SK-N-DZ (cell line): ENCODE results near the gene ACTN1.
A peak's percentile ranks its signal among the peaks of the same experiment; 100 is the strongest.

Source experiments
- DNase-seq: peaks from one replicate; pipeline ENCODE4 v3.0.0-alpha.2; 2015; ENCODE audit warnings: low spot score

The ACTN1 gene

GRCh38 chr14:68951800-68952530 is 27.1 kb downstream of the ACTN1 start:
- DNase-seq, result no peak

DNA sequence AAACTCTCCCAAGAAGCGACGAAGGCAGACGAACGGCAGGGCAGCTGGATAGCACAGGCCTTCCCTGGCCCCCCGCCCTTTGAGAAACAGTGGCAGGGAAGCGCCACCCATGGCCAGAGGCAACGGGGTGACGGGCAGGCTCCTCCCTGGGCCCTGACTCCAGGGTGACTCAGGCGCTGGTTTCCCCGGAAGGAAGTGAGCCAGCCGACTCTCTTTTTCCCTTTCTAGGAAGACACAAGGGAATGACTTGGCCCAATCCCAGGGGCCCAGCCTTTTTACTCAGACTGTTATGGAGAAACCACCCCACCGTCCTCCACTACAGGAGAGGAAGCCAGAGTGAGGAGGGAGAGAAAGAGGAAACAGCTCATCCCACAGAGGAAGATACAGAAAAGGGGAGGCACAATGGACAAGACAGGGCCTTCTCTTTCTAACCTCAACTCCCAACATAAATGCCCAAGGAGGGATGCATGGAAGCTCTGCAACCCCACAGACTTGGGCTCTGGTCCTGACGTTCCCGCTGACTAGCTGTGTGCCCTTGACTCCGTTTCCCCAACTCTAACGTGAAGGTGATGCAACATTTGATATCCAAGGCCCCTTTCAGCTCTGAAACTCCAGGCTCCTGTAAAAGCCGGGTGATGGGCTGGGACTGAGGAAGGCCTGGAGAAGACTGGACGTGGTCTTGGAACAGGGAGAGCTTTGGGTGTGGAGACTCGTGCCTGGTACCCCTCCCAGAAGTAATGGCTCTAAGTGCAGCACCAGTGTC is 27.9 kb downstream of the ACTN1 start:
- no peak for DNase-seq

DNA sequence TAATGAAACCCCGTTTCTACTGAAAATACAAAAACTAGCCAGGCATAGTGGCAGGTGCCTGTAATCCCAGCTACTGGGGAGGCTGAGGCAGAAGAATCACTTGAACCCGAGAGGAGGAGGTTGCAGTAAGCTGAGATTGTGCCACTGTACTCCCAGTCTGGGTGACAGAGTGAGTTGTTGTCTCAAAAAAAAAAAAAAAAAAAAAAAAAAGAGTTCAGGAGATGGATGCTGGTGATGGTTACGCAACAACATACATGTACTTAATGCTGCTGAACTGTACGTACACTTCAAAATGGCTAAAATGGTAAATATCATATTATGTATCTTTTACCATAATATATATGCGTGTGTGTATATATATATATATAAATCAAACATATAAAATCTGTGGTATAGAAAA is 29.0 kb downstream of the ACTN1 start:
- no peak for DNase-seq

GRCh38 chr14:68949601-68949965 is 29.5 kb downstream of the ACTN1 start:
- DNase-seq, result no peak

DNA sequence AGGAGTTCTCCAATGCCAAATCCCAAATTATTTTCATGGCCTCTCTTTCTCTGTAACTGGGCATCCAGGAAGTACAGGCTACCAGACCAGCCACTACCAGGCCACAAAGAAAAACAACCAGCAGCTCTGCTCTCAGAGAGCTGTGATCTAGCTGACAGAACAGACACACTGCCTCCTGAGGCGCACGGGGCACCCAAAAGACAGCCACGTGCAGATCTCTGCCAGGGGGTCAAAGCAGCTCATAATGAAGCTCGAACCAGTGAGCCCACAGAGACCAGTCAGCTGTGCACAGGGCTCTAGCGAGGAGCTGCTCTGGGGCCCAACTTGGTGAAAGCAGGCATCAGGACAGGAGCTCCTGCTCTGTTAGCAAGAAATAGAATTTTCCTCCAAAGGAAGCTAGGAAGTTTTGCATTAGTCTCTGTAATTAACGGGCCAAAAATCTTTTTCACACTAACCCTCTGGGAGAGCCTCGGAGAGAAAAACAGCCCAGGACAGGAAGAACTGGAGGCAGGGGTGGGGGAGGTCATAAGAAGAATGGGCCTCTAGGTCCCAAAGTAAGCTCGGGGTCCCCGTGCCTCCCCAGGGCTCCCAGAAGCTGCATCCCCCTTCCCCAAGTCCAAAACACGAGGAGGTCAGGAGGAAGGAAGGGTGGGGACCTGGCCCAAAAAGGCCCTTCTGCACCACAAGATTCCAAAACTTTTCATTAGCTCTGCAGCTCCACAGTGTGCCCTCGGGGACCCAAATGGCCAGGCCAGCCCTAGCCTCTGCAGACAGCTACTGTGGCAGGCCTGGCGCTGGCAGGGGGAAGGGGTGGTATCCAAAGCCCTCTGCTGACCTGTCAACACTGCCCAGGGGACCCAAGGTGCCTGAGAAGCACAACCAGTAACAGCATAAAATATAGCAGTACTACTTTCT is 30.2 kb downstream of the ACTN1 start:
- DNase-seq, result no peak

GRCh38 chr14:68947802-68948201 is 31.3 kb downstream of the ACTN1 start:
- peak; percentile 84 for DNase-seq

GRCh38 chr14:68946489-68946822 is 32.6 kb downstream of the ACTN1 start:
- DNase-seq, result no peak

DNA sequence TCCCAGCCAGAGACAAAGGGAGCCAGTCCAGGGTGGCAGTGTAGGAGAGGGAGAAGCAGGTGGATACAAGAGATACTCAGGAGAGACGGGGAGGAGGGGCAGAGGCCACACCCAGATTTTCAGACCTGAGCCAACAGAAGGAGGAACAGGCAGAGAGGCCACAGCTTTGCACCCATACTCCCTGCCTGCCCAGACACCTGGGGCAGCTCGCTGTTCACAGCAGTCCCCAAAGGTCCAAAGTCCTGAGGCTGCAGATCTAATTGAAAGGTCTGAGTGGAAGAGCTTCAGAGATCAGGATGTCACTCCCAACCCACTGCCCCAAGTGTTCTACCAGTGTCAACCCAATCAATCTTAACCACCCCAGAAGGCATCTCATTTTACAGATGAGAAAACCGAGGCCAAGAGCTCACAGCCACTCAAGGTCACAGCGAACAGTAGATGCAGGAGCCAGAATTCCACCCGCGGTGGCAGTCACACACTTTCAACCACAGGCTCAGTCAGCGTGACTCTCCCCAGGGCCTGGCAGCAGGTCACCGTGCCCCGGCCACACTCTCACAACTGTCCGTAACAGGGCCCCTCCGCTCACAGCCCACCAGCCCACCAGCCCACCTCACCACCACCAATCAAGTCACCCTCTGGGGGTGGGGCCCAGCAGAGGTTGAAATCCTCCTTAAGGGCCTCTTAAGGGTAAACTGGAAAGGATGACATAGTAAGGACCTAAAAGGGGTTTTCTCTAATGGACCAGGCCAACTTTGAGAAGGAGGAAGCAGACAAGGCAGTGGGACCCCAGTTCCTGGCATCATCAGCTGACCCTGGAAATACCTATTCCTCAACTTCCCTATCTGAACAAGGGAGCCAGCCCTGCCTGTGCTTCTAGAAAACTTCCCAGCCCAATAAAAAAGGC is 33.3 kb downstream of the ACTN1 start:
- DNase-seq, result no peak

GRCh38 chr14:68945190-68945584 is 33.9 kb downstream of the ACTN1 start:
- DNase-seq, result no peak

DNA sequence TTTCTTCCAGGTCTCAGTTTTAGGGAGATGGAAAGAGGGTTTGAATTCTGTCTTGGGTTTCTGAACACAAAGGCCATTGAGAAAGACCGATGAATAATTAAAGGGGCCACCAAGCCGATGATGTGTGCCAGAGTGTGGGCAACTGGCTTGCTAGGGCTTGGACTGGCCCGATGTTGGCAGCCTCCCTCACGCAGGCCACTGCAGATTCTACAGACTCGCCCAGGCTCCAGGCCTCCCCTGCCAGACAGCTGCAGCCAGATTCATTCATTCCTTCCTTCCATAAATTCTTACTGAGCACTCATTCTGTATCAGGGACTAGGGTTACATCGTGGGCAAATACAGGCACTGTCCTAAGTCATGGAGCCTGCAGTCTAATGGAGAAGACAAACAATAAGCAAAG is 34.9 kb downstream of the ACTN1 start:
- no peak for DNase-seq

DNA sequence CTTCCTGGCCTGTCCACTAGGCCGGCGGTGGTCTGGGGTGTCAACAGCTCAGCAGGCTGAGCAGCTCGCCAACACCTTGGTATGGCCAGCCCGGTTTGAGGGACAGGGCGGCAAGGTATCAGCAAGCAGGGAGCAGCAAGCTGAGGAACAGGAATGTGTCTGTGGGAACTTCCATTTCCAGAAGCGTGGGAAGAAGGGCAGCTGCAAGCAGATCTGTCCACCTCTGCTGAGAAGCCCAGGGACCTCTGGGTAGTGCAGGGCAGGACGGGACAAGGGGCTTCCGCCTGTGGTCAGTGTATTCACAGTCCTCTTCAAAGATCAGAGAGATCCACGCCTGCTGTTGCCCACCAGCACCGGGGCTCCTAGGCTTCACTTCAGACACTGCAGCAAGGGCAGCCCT is 36.0 kb downstream of the ACTN1 start:
- no peak for DNase-seq

DNA sequence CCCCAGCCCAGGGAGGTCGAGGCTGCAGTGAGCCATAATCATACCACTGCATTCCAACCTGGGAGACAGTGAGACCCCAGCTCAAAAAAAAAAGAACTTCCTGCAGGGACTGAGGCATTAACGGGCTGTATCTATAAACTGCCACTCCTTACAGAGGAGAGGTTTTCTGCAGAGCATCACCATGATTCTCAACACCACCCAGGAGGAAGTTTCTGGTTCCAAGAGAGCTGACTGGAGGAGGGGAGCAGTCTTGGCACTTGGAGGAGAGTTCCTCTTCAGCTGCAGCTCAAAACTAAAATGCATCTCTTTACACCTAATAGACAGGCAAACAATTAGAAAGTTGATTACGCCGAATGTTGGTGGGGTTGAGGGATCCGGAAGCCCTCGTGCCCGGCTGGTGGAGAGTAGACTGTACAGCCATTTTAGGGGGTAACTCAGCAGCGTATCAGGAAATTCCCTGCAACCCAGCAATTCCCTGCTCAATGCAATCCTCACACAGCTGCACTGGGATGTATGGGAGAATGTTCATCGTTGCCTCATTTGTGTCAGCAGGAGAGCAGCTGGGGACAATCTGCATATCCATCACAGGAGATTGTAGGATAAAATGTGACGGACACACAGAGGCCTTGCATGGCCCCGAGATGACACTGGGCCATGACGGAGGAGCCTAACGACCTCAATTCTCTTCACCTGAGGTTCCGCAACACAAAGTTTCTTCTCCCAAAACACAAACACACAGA is 36.6 kb downstream of the ACTN1 start:
- DNase-seq, result no peak

DNA sequence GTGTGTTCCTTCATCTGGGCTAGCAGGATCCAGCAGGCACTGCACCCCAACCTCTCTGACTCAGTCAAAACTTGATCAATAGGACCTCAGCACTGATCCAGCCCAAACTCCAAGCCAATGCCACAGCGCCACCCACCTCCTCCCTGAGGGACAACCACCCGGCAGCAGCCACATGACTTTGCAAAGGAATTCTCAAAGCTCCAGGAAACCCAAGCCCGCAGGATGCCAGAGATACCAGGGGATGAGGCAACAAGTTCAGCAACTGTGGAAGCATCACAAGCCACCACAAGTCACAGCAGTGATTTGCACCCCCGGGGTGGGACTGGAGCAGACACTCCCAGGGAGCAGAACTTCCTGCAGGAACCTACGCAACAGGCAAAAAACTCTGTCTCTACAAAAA is 37.3 kb downstream of the ACTN1 start:
- no peak for DNase-seq

DNA sequence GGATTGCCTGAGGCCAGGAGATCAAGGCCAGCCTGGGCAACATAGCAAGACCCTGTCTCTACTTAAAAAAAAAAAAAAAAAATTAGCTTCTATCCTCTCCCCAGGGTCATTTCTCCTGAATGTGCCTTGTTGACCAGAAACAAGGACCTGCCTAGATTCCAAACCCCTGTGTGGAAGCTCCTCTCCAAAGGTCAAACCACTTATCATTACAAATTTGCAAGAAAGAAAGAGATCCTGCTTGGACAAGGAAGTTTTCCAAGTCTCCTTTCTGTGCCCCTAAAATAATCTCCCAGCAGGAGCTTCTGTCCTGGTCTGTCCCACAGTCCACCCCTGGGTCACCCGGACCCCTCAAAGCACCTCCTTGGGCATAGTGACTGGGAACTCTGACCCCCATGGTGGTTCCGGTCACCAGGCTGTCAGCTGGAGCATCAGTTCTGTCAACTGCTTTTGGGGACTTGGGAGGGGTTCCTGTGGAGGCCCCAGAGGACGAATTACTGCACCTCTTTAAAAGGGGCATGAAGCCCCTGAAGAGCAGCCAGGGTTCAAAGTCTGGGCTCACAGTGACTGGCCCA is 38.4 kb downstream of the ACTN1 start:
- no peak for DNase-seq

DNA sequence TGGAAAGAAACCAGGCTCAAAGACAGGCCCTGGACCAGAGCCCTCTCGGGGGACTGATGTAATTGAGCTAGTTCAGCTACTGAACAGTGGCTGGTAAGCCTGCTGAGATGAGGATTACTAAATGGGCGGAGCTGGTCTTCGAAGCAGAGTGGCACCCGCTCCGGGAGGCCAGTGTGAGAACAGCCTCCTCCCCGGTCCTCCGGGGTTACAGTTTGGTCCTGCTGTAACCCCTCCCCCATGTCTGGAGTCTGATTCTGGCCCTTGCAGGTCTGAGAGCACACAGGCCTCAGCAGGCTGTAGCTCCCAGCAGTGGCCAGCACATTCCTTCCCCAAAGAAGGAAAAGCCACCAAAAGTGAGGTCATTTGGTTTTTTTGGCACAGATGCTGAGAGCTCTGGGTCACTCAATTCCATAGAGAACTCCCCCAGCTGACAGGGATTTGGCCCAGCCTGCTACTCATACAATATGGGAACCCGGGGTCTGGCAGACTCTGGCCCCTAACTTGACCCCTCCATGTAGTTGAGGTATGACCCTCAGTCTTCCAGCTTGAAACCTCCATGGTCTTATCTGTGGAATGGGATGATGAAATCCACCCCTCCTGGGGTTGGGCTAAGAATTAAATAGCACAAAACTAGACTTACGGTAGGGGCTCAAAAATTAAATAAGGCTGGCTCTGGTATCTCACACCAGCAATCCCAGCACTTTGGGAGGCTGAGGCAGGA is 39.0 kb downstream of the ACTN1 start:
- DNase-seq, result peak; percentile 63

- no peak for DNase-seq
Observed at GRCh38 chr14:68939181-68939892, 39.8 kb downstream of the ACTN1 start.

DNA sequence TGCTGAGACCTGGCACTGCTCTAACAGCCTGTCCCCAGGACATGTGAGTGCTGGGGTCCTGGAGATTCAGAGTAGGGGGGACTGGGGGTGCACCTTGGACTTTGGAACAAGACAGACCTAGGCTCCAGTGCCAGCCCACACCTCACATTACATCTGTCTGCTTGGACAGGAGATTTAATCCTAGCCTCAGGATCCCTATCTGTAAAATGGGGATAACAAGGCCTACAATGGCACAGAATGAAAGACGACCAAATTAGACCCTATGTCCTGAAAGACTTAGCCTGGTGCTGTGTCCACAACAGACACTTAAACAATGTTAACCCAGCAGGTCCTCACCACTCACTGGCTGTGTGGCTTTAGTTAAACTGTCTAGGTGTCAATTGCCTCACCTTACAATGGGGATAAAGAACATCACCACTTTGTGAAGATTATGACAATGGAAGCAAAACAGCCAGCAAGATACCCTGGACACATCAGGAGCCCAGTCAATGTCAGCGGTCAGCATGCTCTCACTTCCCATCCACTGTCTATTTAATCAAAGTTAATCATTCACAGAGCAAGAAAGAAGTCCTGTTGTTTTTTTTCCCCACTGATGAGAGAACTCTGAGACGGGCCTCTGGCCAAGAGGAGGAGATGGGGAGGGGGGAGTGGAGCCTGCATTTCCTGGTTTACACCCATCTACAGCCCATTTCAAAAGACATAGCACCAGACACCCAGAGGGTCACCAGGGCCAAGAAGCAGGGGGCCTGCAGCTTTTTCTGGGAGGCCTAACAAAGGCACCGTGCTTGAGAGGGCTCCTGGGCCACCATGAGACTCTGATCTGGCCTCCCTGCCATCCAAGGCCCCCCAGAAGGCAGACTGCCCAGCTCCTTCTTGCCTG is 40.6 kb downstream of the ACTN1 start:
- DNase-seq, result peak; percentile 10
